Activated CD8-positive, alpha-beta memory T cell treated with anti-CD3 and anti-CD28 coated beads for 4 hours (primary cell): ENCODE data around the gene KRT6A.

Experiments used
- DNase-seq, 2 donors: peaks; one replicate each; pipeline ENCODE4 v3.0.0-alpha.2; 2020; ENCODE audit warnings: low read depth in 2 of 2

The KRT6A gene

DNA sequence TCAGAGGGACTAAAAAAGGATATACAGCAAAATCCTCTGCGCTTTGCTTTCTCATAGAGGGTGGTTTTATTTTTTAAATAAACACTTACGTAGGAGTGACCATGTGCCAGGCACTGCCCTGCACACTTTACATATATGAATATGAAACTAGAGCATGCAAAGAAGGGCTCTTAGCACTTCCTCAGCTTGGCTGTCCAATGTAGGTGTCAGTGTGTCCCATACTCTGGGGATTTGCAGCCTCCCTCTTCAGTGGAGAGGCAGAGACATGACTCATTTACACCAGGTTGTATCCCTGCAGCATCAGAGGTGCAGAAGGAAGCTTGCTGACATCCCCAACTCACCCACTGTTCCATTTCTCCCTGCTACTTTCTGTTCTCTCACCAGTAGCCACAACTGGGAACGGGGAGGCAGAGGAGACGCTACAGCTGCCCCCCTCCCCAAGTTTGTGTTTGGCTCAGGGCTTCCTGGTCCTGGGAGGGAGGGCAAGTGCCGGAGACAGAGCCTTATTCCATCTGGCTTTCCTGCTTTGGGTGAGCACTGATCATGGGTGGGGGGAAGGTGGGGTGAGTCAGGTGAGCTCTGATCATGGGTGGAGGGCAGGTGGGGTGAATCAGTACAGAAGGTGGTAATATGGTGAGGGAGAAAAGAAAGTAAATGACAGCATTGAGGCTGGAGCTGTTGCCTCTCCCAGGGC is 32.0 kb upstream of the KRT6A start:
- no peak for DNase-seq

DNA sequence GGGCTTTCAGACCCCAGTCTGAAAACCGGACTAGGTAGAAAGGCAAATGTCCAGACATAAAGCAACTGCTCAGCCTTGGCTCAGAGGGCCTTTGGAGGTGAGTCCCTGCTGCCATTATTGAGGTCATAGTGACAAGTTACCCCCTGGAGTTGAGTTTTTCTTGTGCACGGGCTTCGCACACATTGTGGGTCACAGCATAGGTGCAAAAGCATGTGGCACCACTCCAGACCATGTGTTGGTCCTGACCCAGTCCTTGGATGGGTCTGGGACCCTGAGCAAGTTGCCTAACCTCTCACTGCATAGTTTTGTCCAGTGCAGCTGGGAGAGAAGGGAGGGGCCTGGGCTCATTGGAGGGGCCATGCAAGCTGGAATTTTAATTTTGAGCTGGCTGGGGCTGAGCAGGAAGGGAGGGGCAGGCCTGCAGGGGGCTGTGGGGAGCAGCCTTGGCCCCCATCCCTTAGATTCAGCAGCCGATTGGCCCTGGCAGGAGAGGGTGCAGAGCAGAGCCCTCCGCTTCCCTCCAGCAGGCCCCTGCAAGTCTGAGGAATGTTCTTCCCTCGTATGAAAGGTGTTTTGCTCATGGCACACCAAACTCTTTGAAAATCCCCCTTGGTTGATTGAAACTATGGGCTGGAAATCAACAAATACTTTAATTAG is 31.3 kb upstream of the KRT6A start:
- no peak for DNase-seq

DNA sequence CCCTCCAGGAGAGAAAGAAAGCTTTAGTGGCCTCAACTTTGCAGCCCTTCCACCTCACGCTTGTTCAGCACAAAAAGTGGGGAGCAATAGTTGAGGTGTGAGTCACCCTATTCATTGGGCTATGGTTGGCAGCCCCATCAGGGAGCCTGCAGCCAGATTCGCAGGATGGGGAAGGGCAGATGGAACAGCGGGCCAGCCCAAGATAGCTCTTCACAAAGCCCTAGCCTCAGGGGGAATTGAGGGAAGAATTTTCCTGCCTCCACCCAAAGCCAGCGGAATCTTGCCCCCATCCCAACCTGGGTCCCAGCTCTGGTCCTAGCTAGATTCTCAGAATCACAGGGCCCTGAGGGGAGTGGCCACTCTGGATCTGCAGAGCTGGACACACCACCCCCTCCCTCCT is 30.8 kb upstream of the KRT6A start:
- DNase-seq, result no peak

DNA sequence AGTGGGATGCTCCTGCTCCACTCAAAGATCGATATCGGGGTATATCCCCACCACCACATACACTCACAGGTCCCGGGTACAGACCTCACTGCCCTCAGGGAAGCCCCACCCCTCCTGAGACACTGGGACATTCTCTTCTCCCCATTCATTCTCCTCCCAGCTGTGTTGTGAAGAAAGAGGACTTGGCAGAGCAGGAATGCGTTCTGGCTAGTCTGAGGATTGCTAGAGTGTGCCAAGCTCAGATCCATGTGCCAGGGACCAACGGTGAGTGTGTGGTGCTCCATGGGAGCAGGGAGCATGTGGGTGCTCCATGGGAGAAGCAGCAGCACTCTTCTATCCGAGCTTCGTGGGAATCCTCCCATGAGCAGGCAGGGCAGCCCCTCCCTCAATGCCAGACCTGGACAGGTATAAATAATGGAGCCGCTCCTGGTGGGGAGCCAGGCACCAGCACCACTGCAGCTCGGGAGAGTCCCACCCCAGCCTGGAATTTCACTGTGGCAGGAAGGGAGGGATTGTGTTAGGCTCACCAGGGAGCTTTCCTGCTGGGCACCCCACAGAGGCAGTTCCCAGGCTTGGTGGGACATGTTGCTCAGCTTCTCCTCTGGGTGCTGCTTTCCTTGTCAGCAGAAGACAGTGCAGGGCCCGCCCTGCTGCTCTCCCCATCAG is 29.4 kb upstream of the KRT6A start:
- no peak for DNase-seq

DNA sequence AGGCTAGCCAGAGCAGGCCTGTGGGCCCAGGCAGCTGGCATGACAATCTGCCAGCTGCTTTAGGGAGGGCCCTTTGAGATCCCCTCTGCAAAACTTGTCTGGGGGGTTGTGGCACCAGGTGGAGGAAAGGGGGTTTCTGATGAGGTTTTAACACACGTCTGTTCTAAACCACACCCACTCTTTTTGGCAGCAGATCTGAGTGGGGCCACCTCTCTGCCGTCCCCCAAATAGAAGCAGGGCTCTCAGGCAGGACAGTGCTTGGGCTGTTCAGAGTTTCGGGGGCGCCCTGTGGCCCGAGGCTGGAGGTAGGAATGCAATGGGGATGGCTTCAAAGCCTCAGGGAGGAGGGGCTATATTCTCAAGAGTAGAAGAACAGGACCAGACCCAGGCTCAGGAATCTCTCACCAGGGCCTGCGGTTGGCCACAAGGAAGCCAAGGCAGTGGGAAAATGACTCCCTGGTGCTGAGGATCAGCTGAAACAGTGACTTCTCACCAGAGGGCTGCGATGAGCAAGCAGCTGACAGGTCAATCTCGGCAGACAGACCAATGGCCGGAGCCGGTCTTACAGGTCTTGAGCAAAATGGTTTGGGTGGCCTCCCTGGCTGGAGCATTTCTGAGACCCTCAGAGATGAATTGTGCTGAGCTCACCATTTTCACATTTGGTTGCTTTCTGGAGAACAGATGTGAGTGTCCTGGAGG is 28.7 kb upstream of the KRT6A start:
- DNase-seq, result no peak

DNA sequence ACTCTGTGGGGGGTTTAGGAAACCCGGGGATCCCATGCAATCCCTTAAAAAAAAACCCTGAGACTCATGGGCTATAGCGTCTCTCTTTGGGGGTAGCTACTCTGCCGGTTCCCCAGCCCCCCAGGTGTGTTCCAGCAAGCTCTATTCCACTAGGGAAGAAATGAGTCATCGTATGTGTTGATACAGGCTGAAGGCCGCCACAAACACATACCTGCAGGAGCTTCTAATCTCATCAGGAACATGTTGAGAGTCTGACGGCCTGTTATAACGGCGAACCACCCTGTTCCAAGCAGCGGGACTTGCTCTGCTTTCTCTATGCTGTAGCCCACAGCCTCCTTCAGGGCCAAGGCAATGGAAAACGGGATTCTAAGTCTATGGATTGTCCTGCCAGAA is 28.1 kb upstream of the KRT6A start:
- no peak for DNase-seq

DNA sequence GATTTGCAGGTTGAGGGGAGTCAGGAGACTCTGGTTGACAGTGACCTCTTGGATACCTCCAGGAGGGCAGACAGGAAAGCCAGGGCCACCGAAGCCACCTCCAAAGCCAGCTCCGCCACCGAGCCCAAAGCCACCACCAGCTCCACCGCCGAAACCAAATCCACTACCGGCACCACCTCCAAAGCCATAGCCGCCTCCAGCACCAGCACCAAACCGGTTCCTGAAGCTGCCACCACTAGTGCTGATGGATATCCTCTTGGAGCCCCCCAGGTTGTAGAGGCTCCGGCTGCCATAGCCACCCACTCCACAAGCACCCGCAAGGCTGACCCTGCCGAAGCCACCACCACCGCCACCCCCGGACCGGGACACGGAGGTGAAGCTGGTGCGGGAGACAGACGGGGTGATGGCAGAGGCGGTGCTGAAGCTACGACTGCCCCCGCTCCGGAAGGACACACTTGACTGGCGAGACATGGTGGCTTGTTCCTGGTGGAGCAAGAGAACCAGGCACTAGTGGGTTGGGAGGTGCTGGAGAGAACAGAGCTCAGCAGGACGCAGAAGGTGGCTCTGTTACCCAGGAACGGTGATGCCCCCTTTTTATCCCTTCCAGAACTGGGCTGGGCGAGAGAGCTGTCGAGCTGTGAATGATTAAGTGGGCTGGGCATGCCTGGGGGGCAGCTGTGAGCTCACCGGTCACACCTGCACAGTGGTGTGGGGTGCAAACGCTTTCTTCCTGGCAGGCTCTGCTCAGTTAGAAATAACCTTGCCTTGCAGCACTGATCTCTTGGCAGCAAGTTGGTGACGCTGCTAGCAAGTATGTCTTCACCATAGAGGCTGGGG is 27.0 kb upstream of the KRT6A start, which contains the start of gene KRT5:
Gene KRT5, minus strand, starts transcription at position 569 of the 837 bp plus-strand sequence. Its CDS starts 98 bp downstream, at position 471.
- DNase-seq, result no peak

DNA sequence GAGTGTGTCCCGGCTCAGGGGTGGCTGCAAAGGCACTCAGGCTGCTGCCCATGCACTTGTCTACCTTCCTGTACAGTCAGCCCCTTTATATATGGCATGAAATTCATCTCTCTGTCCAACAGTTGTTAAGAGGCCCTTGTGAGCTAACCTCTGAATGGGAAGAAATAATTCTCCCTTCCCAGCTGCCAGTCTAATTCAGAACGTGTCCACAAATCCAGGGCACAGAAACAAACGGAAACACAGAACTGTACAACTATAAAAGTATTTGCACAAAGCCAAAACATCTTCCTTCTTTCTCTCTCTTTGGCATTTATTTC is 26.3 kb upstream of the KRT6A start:
- no peak for DNase-seq

DNA sequence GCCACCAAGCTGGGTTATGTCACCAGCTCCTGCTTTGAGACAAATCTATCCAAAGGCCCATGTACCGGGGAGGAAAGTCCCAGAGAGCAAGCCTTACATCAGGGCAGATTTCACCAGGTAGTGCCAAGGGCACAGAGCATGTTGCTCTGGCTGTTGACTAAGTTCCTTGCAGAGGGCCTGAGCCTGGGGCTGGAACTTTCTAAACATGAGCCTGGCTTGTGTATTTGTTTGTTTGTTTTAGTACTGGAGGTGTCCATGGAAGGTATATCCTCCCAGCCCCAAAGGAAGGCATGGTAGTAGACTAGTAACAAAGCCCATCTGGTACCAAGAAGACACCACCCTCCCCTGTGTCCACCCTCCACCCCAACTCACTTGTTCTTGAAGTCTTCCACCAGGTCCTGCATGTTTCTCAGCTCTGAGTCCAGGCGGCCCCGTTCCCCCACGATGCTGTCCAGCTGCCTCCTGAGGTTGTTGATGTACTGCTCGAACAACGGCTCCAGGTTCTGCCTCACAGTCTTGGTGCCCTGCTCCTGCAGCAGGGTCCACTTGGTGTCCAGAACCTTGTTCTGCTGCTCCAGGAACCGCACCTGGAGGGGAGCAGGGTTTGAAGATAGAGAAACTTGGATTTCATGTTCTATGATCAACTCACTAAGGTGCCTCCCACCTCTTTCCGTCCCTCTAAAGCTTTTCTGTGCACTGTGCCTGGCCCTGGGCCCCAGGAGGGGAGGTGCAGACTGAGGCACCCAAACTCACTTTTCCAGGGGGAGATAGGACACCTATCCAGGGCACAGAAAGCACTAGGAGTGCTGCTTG is 25.7 kb upstream of the KRT6A start:
- DNase-seq, result no peak

DNA sequence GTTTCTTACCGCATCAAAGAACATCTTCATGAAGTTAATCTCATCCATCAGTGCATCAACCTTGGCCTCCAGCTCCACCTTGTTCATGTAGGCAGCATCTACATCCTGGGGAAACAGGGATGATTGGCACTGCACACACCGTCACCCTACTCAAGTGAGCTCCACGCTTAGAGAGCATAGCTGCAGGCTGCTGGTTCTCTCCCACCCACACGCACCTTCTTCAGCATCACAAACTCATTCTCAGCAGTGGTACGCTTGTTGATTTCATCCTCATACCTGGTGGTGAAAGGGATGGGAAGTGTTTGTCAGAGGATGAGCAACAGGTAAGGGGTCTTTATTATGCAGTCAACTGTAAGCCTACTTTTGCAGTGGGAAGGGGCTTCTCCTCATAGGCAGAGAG is 24.8 kb upstream of the KRT6A start:
- DNase-seq, result no peak

DNA sequence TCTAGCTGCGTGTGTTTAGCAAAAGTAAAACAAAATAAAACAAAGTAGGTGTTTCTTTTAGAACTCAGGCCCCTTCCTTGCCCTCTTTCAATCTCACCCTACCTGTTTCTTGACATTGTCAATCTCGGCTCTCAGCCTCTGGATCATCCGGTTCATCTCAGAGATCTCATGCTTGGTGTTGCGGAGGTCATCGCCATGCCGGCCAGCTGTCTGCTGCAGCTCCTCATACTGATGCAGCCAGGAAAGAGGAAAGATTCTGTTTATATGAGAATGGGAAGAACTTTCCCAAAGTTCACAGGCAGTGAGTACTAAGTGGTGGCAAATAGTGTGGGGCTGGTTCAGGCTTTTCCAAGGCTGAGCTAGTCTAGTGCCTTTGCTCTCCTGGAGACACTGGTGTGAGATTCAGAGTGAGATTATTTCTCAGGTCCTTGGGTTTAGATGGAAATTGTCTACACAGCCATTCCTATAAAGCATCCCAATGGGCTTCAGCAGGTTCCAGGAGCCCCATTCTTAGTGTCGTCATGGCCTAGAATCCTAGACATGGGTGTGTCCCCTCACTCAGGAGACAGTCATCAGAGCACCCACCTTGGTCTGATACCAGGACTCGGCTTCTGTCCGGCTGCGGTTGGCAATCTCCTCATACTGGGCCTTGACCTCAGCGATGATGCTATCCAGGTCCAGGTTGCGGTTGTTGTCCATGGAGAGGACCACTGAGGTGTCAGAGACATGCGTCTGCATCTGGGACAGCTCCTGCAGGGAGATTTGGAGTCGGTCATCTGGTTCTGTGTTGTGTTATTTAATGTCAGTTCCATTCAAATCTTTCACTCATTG is 24.2 kb upstream of the KRT6A start:
- DNase-seq, result no peak

DNA sequence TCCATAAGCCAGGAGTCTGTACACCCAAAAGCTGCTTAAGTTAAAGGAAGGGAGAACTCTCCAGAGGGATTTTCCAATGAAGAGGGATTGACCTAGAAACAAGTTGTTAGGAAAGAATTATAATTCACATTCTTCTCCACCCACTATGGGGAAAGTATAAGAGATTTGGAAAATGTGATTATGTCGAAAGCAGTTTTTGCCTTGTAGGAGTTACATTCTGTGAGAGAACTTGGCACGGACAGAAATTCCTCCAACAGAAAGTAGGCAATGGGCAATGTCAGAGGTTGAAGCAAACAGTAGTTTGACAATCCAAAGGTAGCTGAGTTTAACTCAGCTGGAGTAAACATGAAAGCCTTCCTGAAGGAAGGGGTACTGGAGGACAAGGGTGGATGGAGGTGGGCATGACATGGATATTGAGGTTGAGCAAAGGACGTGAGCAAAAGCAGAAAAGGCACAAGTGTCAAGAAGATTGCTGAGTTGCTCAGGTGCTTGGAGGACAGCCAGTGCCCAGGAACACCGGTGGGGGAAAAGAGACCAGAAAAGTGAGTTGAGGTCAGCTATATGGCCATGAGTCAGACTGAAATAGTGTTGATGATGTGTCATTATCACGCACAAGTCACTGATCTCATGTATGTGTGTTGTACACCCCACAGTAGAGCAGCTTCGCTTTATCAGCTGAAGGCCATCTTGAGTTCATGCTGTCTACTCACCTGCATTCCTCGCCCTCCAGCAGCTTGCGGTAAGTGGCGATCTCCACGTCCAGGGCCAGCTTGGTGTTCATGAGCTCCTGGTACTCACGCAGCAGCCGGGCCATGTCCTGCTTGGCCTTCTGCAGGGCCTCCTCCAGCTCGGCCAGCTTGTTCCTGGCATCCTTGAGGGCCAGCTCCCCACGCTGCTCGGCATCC is 23.1 kb upstream of the KRT6A start:
- DNase-seq, result no peak

DNA sequence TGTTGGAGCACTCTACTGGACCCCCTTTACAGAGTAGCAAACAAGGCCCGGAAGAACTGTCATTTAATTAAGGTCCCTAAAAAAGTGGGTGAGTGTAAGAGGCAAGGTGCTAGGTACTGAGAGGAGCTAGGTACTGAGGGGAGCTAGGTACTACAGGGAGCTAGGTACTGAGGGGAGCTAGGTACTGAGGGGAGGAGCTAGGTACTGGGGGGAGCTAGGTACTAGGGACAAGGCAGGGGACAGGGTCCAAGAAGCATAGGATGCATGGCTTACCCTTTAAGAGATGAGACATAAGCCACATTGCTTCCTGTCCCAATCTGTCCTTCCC is 22.2 kb upstream of the KRT6A start:
- no peak for DNase-seq

DNA sequence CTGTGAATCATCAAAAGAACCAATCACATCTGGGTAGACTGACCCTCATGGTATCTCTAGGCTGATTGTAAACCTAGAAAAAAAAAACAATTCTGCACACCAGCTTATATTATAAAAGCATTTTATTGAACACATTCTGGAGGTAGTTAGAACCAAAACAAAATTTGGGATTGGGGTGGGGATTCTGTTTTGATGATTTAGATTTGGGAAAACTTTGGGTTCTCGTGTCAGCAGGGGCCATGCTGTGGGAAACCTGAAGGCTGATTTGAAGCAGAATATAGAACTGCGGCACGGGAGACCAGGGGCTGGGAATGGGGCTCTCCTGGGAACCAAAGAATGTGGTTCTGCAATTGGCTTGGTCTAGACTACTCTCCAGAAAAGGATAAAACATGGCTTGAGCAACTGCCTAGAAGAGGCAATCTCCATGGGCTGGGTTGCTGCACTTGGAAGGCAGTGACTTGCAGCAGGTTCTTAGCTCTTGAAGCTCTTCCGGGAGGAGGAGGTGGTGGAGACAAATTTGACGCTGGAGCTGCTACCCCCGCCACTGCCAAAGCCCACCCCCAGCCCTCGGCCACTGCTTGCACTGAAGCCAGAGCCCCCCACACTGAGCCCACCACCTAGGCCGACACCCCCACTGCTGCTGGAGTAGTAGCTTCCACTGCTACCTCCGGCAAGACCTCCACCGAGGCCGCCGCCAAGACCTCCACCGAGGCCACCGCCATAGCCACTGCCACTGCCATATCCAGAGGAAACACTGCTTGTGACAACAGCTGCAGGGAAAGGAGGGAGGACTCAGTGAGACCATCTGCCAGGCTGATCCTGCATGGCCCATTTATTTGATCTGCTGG is 21.6 kb upstream of the KRT6A start:
- no peak for DNase-seq

DNA sequence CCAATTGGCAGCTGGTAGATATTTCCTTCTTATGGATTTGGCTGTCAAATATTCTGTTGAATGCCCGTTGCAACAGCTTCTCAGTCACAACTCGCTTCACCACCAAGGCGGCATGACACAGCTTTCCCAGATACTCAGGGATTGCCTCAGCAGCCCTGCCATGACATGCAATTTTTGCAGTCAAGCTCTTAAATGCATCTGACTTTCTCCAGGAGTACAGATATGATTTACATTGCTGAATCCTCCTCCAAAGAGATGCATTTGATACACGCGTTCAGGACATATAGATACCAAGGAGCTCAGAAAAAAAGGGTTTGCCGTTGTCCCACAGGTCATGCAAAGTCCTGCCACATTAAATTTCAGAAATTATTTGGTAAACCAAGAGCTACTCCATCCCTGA is 20.7 kb upstream of the KRT6A start:
- no peak for DNase-seq

DNA sequence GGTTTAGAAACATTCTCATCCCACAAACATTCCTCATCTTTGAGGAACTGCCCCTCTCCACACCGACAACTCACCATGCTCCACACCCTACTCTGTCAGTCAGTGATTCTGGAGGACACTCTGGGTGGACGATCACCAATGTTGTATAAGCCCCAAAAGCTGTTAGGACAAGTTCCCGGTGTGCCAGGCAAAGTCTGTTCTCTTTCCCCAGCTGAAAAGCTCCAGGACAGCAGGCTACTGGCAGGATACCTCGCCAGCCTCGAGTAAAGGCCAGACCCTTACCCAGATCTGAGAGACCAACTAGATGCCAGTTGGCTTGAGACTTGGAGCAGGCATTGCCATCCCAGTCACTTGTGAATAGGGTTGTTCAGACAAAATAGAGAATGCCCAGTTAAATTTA is 15.2 kb upstream of the KRT6A start:
- no peak for DNase-seq

DNA sequence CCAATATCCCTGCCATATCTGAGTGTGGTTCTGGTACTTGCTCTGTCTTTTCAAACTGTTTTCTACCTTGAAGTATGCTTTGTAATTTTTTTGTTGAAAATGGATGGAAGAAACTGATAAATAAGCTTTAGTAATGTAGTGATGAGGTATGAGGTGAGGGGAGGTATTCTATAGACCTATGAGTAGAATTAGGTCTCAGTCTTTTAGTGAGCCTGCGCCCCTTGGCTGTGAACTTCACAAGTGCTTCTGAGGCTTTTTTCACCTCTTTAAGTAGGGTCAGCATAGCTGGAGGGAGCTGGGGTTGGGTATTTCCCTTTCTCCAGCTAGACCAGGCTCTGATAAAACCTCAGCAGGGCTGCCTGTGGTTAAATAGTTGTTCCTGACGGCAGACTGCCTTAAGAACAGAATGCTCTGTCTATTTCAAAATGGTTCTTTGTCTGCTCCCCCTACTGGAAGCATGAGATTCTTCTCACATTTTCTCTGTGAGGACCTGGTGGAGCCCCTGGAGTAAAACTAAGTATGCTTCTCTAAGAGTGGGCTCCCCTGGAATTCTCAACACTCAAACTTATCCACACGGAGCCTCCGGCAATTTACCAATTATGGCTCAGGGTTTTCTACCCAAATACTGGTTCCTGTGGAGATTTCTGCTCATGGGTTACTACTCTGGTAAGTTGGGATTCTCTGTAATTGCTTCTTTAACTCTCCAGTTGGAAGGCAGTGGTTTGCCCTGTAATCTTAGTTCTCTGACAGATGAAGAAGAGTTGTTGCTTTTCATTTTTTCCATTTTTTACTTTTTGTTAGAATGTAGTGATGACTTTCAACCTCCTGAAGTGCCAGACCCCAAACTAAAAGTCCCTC is 14.0 kb upstream of the KRT6A start:
- DNase-seq, result no peak
